HCT116 (cell line): Measurements from ENCODE around the gene ITGB6. TPM values are rescaled to one million over a fixed set of nuclear protein-coding genes. Genes with fewer than 3 reads are reported as not detected.

Source experiments
- ATAC-seq: fragments of 200-7000 bp; cut with Tn5 transposase; 2 replicates; pipeline ENCODE4 v1.9.1; 2020; ENCODE audit warnings: mild to moderate bottlenecking, moderate library complexity
- Bru-seq: library from RNA; stranded (reverse); fragments of 400-500 nt; gene quantifications from one replicate; lab custom pipeline; 2021; lab: Mats Ljungman, UMichigan
- BruChase-seq, 2 experiments: library from RNA; stranded (reverse); fragments of 400-500 nt; gene quantifications; one replicate each; lab custom pipeline; 2021; lab: Mats Ljungman, UMichigan
- BruUV-seq: library from RNA; stranded (reverse); fragments of 400-500 nt; replicated peaks from 2 replicates; lab custom pipeline; 2021; lab: Mats Ljungman, UMichigan
- CTCF ChIA-PET: fragments of 300-600 bp; sonication (Branson Sonifier 250); formaldehyde crosslinking; loops from one replicate; lab custom pipeline; 2021; ENCODE audit warnings: antibody characterized with exemption; lab: Charles Lee
- POLR2A ChIA-PET: fragments of 300-600, 350-600 bp; sonication (Branson Sonifier 250); formaldehyde crosslinking; loops from one replicate; lab custom pipeline; 2021; ENCODE audit warnings: antibody characterized with exemption; lab: Charles Lee
- RAD21 ChIA-PET, 2 experiments: fragments of 300-600 bp; sonication (Branson Sonifier 250); formaldehyde crosslinking; loops; one replicate each; lab custom pipeline; 2023; ENCODE audit warnings: low total read pairs in 2 of 2; ENCODE audit not compliant: uncharacterized antibody in 2 of 2, unreplicated experiment in 2 of 2, low non-redundant PET in 1 of 2; lab: Charles Lee
- DNase-seq: peaks from one replicate; pipeline ENCODE4 v3.0.0-alpha.2; 2010; ENCODE audit warnings: low read depth, low spot score
- H2AFZ ChIP-seq: fragments of 200-600 bp; shearing (Covaris generic), sonication (generic); 2 replicates; pipeline ENCODE4 v1.6.1; 2017; ENCODE audit warnings: low read depth, mixed run types, mixed read lengths, antibody characterized with exemption, low read length; ENCODE audit not compliant: poor library complexity, severe bottlenecking
- H3K27ac ChIP-seq: 2 replicates; pipeline ENCODE4 v1.5.1; 2012; ENCODE audit warnings: low read depth, low read length
- H3K27me3 ChIP-seq: fragments of 200-600 bp; sonication (generic); 2 replicates; pipeline ENCODE4 v1.6.1; 2016; ENCODE audit warnings: mixed run types, low read length, mixed read lengths; ENCODE audit not compliant: insufficient read depth
- H3K36me3 ChIP-seq, 2 experiments: fragments of 200-500 bp in 1 of 2; fragments of 200-600 bp in 1 of 2; sonication (Bioruptor generic) in 1 of 2; sonication (generic) in 1 of 2; 2 replicates each; pipeline versions ENCODE4 v1.5.1 to v1.6.1; 2014 to 2016; ENCODE audit warnings: low read length in 2 of 2, inconsistent platforms in 1 of 2, mixed read lengths in 1 of 2, mixed run types in 1 of 2; ENCODE audit not compliant: insufficient read depth in 2 of 2, control insufficient read depth in 1 of 2
- H3K4me1 ChIP-seq, 2 experiments: fragments of 200-600 bp in 1 of 2; sonication (generic) in 1 of 2; 2 replicates each; pipeline versions ENCODE4 v1.5.1 to v1.6.1; 2012 to 2017; ENCODE audit warnings: low read length in 2 of 2, inconsistent platforms in 1 of 2, mild to moderate bottlenecking in 1 of 2, mixed read lengths in 1 of 2, mixed run types in 1 of 2, moderate library complexity in 1 of 2; ENCODE audit not compliant: insufficient read depth in 2 of 2, control insufficient read depth in 1 of 2
- H3K4me2 ChIP-seq: fragments of 200-600 bp; sonication (generic); 2 replicates; pipeline ENCODE4 v1.6.1; 2017; ENCODE audit warnings: mixed run types, low read length, mixed read lengths
- H3K4me3 ChIP-seq, 2 experiments: fragments of 200-600 bp in 1 of 2; sonication (generic) in 1 of 2; replicated peaks in 1 of 2; 2 replicates each; pipeline ENCODE4 v1.5.1; 2011 to 2016; ENCODE audit warnings: low read length in 2 of 2, control low read depth in 1 of 2, low read depth in 1 of 2, mild to moderate bottlenecking in 1 of 2, mixed read lengths in 1 of 2, mixed run types in 1 of 2
- H3K79me2 ChIP-seq: fragments of 200-600 bp; sonication (generic); 2 replicates; pipeline ENCODE4 v1.6.1; 2017; ENCODE audit warnings: mild to moderate bottlenecking, mixed run types, low read length, moderate library complexity, mixed read lengths; ENCODE audit not compliant: insufficient read depth
- H3K9ac ChIP-seq: fragments of 200-600 bp; sonication (generic); 2 replicates; pipeline ENCODE4 v1.6.1; 2016; ENCODE audit warnings: low read length, mixed read lengths
- H3K9me2 ChIP-seq: fragments of 200-600 bp; sonication (generic), shearing (Covaris generic); 2 replicates; pipeline ENCODE4 v1.6.1; 2017; ENCODE audit warnings: mixed run types, mild to moderate bottlenecking, moderate library complexity; ENCODE audit not compliant: insufficient read depth
- H3K9me3 ChIP-seq, 2 experiments: fragments of 200-500 bp in 1 of 2; fragments of 200-600 bp in 1 of 2; sonication (Bioruptor generic) in 1 of 2; sonication (generic) in 1 of 2; 2 replicates each; pipeline ENCODE4 v1.6.1; 2014 to 2017; ENCODE audit warnings: low read length in 2 of 2, mixed read lengths in 2 of 2, inconsistent platforms in 1 of 2, low read depth in 1 of 2, mild to moderate bottlenecking in 1 of 2, mixed run types in 1 of 2, moderate library complexity in 1 of 2; ENCODE audit not compliant: control insufficient read depth in 1 of 2, insufficient read depth in 1 of 2
- H4K20me1 ChIP-seq: fragments of 200-600 bp; sonication (generic), shearing (Covaris generic); 2 replicates; pipeline ENCODE4 v1.6.1; 2017; ENCODE audit warnings: mixed run types, mild to moderate bottlenecking, moderate library complexity; ENCODE audit not compliant: insufficient read depth
- CEBPB ChIP-seq: IDR thresholded peaks from 2 replicates; pipeline ENCODE4 v1.6.1; 2012; ENCODE audit warnings: low read depth
- EZH2phosphoT487 ChIP-seq: fragments of 200-600 bp; IDR thresholded peaks from 2 replicates; pipeline ENCODE4 v1.6.1; 2018; ENCODE audit warnings: antibody characterized with exemption, borderline replicate concordance
- JUND ChIP-seq: IDR thresholded peaks from 2 replicates; pipeline ENCODE4 v1.6.1; 2012
- POLR2AphosphoS5 ChIP-seq: IDR thresholded peaks from 2 replicates; pipeline ENCODE4 v1.6.1; 2011; ENCODE audit warnings: mild to moderate bottlenecking, low read depth, low read length, moderate library complexity
- RAD21 ChIP-seq: IDR thresholded peaks from 2 replicates; pipeline ENCODE4 v1.6.1; 2012; ENCODE audit warnings: low read depth, mild to moderate bottlenecking
- SIN3A ChIP-seq: IDR thresholded peaks from 2 replicates; pipeline ENCODE4 v1.6.1; 2012; ENCODE audit warnings: low read depth
- SP1 ChIP-seq: IDR thresholded peaks from 2 replicates; pipeline ENCODE4 v1.6.1; 2012; ENCODE audit warnings: low read depth
- SRF ChIP-seq: IDR thresholded peaks from 2 replicates; pipeline ENCODE4 v1.6.1; 2012; ENCODE audit warnings: low read depth
- ZFX ChIP-seq: fragments of 450-650 bp; IDR thresholded peaks from 2 replicates; pipeline ENCODE4 v1.6.1; 2017
- ZNF274 ChIP-seq: fragments of 200-500 bp; sonication (Bioruptor generic); IDR thresholded peaks from 2 replicates; pipeline ENCODE4 v1.6.1; 2014; ENCODE audit warnings: mild to moderate bottlenecking, low read depth, low read length, inconsistent platforms
- intact Hi-C: fragments of 100-400 bp; cut with micrococcal nuclease; formaldehyde crosslinking; loops from 2 replicates; pipeline ENCODE4 v1.10.0; 2022
- long read RNA-seq: library from polyadenylated mRNA; unstranded; transcript quantifications from one replicate; pipeline ENCODE4 v2.0.0, GENCODE V29; 2021; ENCODE audit not compliant: unreplicated experiment
- polyA plus RNA-seq: library from polyadenylated mRNA; unstranded; fragments of >200 nt; gene quantifications from 2 replicates; pipeline ENCODE4 v1.2.1, GENCODE V29; 2012; ENCODE audit warnings: missing spikeins
- total RNA-seq: library from RNA; stranded (reverse); gene quantifications from one replicate; pipeline ENCODE4 v1.2.1, GENCODE V29; 2021; ENCODE audit not compliant: unreplicated experiment
- TF ChIP-seq, protein P1 (sequence below): IDR thresholded peaks from 2 replicates; pipeline ENCODE4 v1.6.1; 2012
- TF ChIP-seq, protein P2 (sequence below): IDR thresholded peaks from 2 replicates; pipeline ENCODE4 v1.6.1; 2012

Gene ITGB6
- 0.12 TPM for total RNA-seq
- polyA plus RNA-seq = 0.08 and 0.09 TPM in 2 replicates
- Bru-seq, nascent RNA = percentile 16 among the genes with signal in this experiment
- BruChase-seq, experiment 1, labeled RNA remaining after a 6-hour chase = percentile 16 among the genes with signal in this experiment
- percentile 19 among the genes with signal in this experiment for BruChase-seq, experiment 2, labeled RNA remaining after a 2-hour chase
- long read RNA-seq = 0 reads

DNA sequence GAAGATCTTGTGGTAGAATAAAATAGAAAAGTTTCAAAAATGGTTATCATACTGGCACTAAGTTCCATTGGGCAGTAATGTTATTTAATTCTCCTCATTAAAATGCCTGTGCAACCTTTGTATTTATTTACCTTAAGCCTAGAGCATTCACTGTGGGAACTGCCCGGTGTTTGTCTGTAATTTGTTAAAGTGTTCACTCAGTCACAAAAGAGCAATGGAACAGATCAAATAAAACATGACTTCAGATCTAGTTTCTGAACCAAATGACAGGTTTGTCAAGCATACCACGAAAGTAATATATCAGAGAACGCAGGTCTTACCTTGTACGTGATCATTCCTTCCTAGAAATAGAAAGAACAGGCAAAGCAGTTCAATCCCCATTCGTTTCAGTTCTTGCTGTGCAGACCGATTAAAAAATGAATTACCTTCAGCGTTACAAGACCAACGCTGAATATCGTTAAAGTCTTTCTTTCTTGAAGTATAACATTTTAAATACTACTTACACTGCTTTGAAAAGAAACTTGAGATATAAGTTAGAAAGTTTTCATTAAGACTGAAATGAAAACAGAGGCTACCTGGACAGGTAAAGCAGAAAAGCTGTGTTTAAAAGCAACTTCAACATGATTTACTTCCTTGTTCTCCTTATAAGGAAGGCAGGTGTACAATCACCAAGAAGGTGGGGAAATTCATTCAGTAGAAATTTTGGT lies at the start of gene ITGB6:
TSS of gene ITGB6 (minus strand) at position 590 of the 707 bp plus-strand sequence. CDS start at position 381, 209 bp downstream.
- Histone ChIP-seq H3K36me3 (no peaks in the 10 kb centered on the region), H3K4me1 (peaks cover 3 to 4% of the 10 kb centered on the region in 2 experiments), H3K9me3 (no peaks in the 10 kb centered on the region), H3K27ac (no peak within 1 kb of the TSS), H3K9ac (no peak within 1 kb of the TSS), H3K4me3 (no peak within 1 kb of the TSS), H3K9me2 (no peaks in the 10 kb centered on the region), H3K27me3 (no peaks in the 10 kb centered on the region; the same call in 1 of the 2 replicates), H2AFZ (no peak within 1 kb of the TSS), H3K79me2 (no peaks in the 10 kb centered on the region), H4K20me1 (no peaks in the 10 kb centered on the region), H3K4me2 (no peak within 1 kb of the TSS)
- TF ChIP-seq SP1 (no peak), EZH2phosphoT487 (no peak), SRF (peak; percentile 69; the same call in 1 of the 2 replicates)
- TF ChIP-seq, protein P1, sequence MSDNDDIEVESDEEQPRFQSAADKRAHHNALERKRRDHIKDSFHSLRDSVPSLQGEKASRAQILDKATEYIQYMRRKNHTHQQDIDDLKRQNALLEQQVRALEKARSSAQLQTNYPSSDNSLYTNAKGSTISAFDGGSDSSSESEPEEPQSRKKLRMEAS = no peak
- intact Hi-C loops = no loop called here
- ATAC-seq = no peak
- CTCF ChIA-PET = no interaction called here
- no TSS peak for BruUV-seq
- RAD21 ChIA-PET = no interaction called here
- POLR2A ChIA-PET = no interaction called here
- no peak for DNase-seq

GRCh38 chr2:160247296-160248035 lies 47.4 kb upstream of the ITGB6 start:
- CTCF ChIA-PET = interaction anchor here (1.3 kb wide), 1 partner anchor 746 kb away, joined by 3 read pairs; no protein-coding TSS in a partner anchor
- Histone ChIP-seq H3K4me2 (no peak overlapping the region), H3K79me2 (no peaks in the 10 kb centered on the region), H3K36me3 (no peaks in the 10 kb centered on the region), H3K9me2 (no peaks in the 10 kb centered on the region), H3K27me3 (no peaks in the 10 kb centered on the region), H3K4me3 (no peak overlapping the region), H2AFZ (no peak overlapping the region), H3K4me1 (peaks cover 2 to 6% of the 10 kb centered on the region in 2 experiments), H3K9ac (no peak overlapping the region), H4K20me1 (no peaks in the 10 kb centered on the region), H3K27ac (no peak overlapping the region), H3K9me3 (no peaks in the 10 kb centered on the region)
- TF ChIP-seq RAD21 (no peak), JUND (no peak), SIN3A (no peak), POLR2AphosphoS5 (no peak), ZNF274 (no peak), ZFX (no peak), CEBPB (no peak)
- TF ChIP-seq, protein P2, sequence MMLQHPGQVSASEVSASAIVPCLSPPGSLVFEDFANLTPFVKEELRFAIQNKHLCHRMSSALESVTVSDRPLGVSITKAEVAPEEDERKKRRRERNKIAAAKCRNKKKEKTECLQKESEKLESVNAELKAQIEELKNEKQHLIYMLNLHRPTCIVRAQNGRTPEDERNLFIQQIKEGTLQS = no peak
- RAD21 ChIA-PET = no interaction called here
- intact Hi-C loops = no loop called here
- BruUV-seq = no TSS peak
- POLR2A ChIA-PET = no interaction called here
- no peak for DNase-seq
- ATAC-seq = no peak
